ENCODE results near the gene PCK1.

PCK1 gene

GRCh38 chr20:57589728-57590484 is 29.0 kb downstream of the PCK1 start:
- DNase-seq (ENCODE audit: low spot score) = no peak

- DNase-seq (ENCODE audit: low spot score) = no peak
These were observed 29.8 kb downstream of the PCK1 start for GRCh38 chr20:57590485-57591288.

- no peak for DNase-seq (ENCODE audit: low spot score)
These were observed 30.6 kb downstream of the PCK1 start for GRCh38 chr20:57591289-57592229.

GRCh38 chr20:57592263-57593092 is 31.6 kb downstream of the PCK1 start:
- DNase-seq (ENCODE audit: low spot score) = no peak

GRCh38 chr20:57593134-57593886 is 32.4 kb downstream of the PCK1 start:
- DNase-seq (ENCODE audit: low spot score) = no peak

- peak; percentile 85 for DNase-seq (ENCODE audit: low spot score)
These were observed 33.4 kb downstream of the PCK1 start for GRCh38 chr20:57594092-57594951.

- DNase-seq (ENCODE audit: low spot score) = no peak
These were observed 34.4 kb downstream of the PCK1 start for GRCh38 chr20:57595041-57596030.

GRCh38 chr20:57596358-57596757 is 35.4 kb downstream of the PCK1 start:
- DNase-seq (ENCODE audit: low spot score) = no peak

- peak; percentile 90 for DNase-seq (ENCODE audit: low spot score)
These were observed 36.4 kb downstream of the PCK1 start for GRCh38 chr20:57596998-57597939.

GRCh38 chr20:57598060-57598459 is 37.1 kb downstream of the PCK1 start:
- no peak for DNase-seq (ENCODE audit: low spot score)

GRCh38 chr20:57598491-57598890 is 37.6 kb downstream of the PCK1 start:
- DNase-seq (ENCODE audit: low spot score) = no peak

GRCh38 chr20:57600320-57601210 is 39.7 kb downstream of the PCK1 start:
- DNase-seq (ENCODE audit: low spot score) = no peak

GRCh38 chr20:57601211-57601570 is 40.3 kb downstream of the PCK1 start:
- no peak for DNase-seq (ENCODE audit: low spot score)

- DNase-seq (ENCODE audit: low spot score) = no peak
These were observed 40.8 kb downstream of the PCK1 start for GRCh38 chr20:57601737-57602136.

- DNase-seq (ENCODE audit: low spot score) = no peak
These were observed 42.2 kb downstream of the PCK1 start for GRCh38 chr20:57603120-57603519.

- no peak for DNase-seq (ENCODE audit: low spot score)
These were observed 44.1 kb downstream of the PCK1 start for GRCh38 chr20:57605045-57605444.
